ENCODE results near the gene HSD11B1.

GRCh38 chr1:209670441-209671082 lies 34.1 kb upstream of the HSD11B1 start:
- TF ChIP-seq EZH2 (IDR thresholded peaks at IDR 0.05; ENCODE audit: borderline replicate concordance, low read length) (no peak), CTCF (IDR thresholded peaks at IDR 0.05; ENCODE audit: low read length) (no peak)
